ENCODE measurements around the gene TTC34.

Gene TTC34

DNA sequence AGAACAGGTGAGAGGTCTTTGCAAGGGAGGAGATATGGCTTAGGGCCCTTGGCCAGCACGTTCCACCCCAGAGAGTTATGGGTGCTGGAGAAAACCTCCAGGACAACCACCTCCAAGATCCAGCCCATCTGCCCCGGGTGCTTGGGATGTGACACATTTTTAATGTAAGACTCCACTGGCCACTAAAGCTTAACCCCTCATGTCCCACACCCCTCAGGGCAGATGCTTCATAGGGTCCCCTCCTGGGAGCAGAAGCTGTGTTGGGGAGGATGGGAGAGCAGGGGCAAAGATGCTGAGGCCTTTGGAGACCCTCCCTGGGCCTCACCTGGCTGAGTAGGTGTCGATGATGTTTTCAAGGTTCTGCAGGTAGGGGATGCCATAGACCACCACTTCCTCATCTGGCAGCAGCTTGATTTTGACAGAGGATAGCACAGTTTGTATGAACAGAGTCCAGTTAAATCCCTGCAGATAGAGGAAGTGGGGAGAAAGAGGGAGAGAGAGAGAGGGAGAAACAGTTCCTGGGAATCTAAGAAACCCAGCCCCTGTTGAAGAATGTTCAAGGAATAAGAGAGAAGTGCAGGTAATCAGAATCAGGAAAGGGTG lies 203.1 kb downstream of the TTC34 start:
- Histone ChIP-seq H3K9ac (ENCODE audit: low read depth, low read length, poor library complexity, severe bottlenecking) (no peak overlapping the region), H3K9me2 (replicated peaks; ENCODE audit: low read depth, low read length) (no peaks in the 10 kb centered on the region), H3K9me3 (ENCODE audit: insufficient read depth, low read depth, low read length) (peaks cover 4% of the 10 kb centered on the region; the same call in 1 of the 2 replicates), H4K20me1 (ENCODE audit: insufficient read depth, low read length, poor library complexity, severe bottlenecking) (no peaks in the 10 kb centered on the region), H3K4me3 (ENCODE audit: low read length, poor library complexity, severe bottlenecking) (no peak overlapping the region), H3K27me3 (ENCODE audit: insufficient read depth, low read length, poor library complexity, severe bottlenecking) (no peaks in the 10 kb centered on the region), H3F3A (ENCODE audit: low read depth) (no peaks in the 10 kb centered on the region), H3K4me2 (ENCODE audit: low read depth, low read length, poor library complexity, severe bottlenecking) (no peak overlapping the region), H3K4me1 (ENCODE audit: insufficient read depth, low read length, poor library complexity, severe bottlenecking) (no peaks in the 10 kb centered on the region), H3K36me3 (ENCODE audit: insufficient read depth, low read length) (no peaks in the 10 kb centered on the region), H2AFZ (ENCODE audit: low read length) (no peak overlapping the region), H3K79me2 (ENCODE audit: insufficient read depth, low read length) (no peaks in the 10 kb centered on the region)
- TF ChIP-seq, protein P1, sequence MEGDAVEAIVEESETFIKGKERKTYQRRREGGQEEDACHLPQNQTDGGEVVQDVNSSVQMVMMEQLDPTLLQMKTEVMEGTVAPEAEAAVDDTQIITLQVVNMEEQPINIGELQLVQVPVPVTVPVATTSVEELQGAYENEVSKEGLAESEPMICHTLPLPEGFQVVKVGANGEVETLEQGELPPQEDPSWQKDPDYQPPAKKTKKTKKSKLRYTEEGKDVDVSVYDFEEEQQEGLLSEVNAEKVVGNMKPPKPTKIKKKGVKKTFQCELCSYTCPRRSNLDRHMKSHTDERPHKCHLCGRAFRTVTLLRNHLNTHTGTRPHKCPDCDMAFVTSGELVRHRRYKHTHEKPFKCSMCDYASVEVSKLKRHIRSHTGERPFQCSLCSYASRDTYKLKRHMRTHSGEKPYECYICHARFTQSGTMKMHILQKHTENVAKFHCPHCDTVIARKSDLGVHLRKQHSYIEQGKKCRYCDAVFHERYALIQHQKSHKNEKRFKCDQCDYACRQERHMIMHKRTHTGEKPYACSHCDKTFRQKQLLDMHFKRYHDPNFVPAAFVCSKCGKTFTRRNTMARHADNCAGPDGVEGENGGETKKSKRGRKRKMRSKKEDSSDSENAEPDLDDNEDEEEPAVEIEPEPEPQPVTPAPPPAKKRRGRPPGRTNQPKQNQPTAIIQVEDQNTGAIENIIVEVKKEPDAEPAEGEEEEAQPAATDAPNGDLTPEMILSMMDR (conservative IDR thresholded peaks at IDR 0.05; ENCODE audit: low read length): no peak
- TF ChIP-seq EZH2phosphoT487 (IDR thresholded peaks at IDR 0.05; ENCODE audit: borderline replicate concordance): no peak

DNA sequence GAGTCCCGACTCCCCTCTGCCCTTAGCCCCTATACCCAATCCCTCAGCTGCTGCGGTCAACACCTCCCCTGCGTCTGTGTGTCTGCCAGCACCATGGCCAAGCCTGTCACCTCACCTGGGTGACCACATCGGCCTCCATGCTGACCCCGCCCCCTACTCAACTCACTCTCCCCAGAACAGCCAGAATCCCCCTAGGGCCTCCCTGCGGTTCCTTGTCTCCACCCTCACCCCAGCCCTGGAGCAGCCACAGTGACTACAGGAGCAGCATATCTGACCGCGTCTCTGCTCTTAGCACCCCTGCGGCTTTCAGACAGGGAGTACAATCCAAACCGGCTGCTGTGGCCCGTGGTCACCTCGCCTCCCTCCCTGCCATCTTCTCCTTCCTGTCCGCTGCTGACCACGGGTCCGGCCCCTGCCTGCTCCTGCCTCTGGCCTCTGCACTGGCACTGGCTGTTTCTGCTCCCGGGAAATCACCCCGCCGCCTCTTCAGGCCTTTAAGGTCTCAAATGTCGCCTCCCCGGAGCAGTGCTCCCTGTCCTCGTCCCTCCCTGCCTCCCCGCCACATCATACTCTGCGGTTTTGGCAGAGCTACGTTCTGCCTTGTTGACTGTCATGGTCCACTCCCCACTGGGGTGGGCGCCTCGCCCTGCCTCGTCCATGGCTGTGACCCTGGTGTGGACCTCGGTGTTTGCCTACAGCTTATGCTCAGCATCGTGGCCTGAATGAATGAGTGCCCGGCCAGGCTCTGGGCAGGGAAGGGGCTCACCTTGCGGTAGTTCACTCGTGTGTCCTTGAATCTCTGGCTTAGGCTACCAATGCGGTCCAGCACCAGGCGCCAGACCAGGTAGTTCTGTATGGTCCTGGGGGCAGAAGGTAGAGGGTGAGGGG lies 203.8 kb downstream of the TTC34 start:
- H3K9me3 ChIP-seq (ENCODE audit: insufficient read depth, low read depth, low read length): peaks cover 4% of the 10 kb centered on the region; the same call in 1 of the 2 replicates
- H3K79me2 ChIP-seq (ENCODE audit: insufficient read depth, low read length): no peaks in the 10 kb centered on the region
- no peaks in the 10 kb centered on the region for H3K36me3 ChIP-seq (ENCODE audit: insufficient read depth, low read length)
- no peaks in the 10 kb centered on the region for H3K27me3 ChIP-seq (ENCODE audit: insufficient read depth, low read length, poor library complexity, severe bottlenecking)
- TF ChIP-seq, protein P1 (conservative IDR thresholded peaks at IDR 0.05; ENCODE audit: low read length): no peak
- TF ChIP-seq EZH2phosphoT487 (IDR thresholded peaks at IDR 0.05; ENCODE audit: borderline replicate concordance): no peak
- H3K9ac ChIP-seq (ENCODE audit: low read depth, low read length, poor library complexity, severe bottlenecking): no peak overlapping the region
- H2AFZ ChIP-seq (ENCODE audit: low read length): no peak overlapping the region
- no peaks in the 10 kb centered on the region for H3F3A ChIP-seq (ENCODE audit: low read depth)
- no peaks in the 10 kb centered on the region for H3K9me2 ChIP-seq (replicated peaks; ENCODE audit: low read depth, low read length)
- H4K20me1 ChIP-seq (ENCODE audit: insufficient read depth, low read length, poor library complexity, severe bottlenecking): no peaks in the 10 kb centered on the region
- H3K4me2 ChIP-seq (ENCODE audit: low read depth, low read length, poor library complexity, severe bottlenecking): no peak overlapping the region
- H3K4me1 ChIP-seq (ENCODE audit: insufficient read depth, low read length, poor library complexity, severe bottlenecking): no peaks in the 10 kb centered on the region
- H3K4me3 ChIP-seq (ENCODE audit: low read length, poor library complexity, severe bottlenecking): no peak overlapping the region

DNA sequence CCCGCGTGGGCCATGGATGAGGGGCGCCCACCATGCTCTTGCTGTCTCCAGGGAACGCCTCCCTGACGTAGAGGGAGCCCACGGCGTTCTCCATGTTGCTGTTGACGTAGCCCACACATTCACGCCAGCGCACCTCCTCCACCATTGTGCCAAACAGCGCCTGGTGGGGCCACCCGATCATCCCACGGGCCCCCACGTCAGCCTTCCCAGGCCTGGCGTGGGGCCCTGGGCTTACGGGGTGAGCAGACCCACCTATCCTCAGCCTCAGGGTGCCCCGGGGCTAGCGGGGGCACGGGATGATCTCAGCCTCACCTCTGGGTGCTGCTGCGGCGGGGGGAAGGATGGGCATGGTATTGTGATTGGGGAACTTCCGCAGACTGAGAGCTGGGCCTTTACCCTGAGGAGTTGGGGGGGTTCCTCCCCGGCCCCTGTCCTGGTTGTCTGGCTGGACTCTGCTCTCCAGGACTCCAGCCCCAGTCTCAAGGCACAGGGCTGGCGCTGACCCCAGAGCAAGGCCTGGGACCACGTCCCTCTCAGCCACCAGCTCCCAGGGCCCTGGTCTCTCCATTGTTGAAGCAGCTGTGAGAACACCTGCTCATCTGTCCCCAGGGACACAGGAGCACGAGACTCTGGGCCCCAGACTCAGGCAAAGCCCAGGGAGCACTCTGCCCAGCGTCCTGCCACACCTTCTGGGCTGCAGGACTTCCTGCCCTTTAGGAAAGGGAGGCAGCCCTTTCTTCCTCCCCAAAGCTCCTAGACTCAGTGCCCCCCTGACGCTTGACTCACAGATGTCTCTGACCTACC lies 204.8 kb downstream of the TTC34 start:
- no peak overlapping the region for H3K4me2 ChIP-seq (ENCODE audit: low read depth, low read length, poor library complexity, severe bottlenecking)
- H3K27me3 ChIP-seq (ENCODE audit: insufficient read depth, low read length, poor library complexity, severe bottlenecking): no peaks in the 10 kb centered on the region
- H3K4me1 ChIP-seq (ENCODE audit: insufficient read depth, low read length, poor library complexity, severe bottlenecking): no peaks in the 10 kb centered on the region

More for the DNA sequence above, 204.8 kb downstream of the TTC34 start:
- Histone ChIP-seq H2AFZ (ENCODE audit: low read length) (no peak overlapping the region), H3K9me2 (replicated peaks; ENCODE audit: low read depth, low read length) (no peaks in the 10 kb centered on the region), H3F3A (ENCODE audit: low read depth) (no peaks in the 10 kb centered on the region), H3K36me3 (ENCODE audit: insufficient read depth, low read length) (no peaks in the 10 kb centered on the region), H3K9ac (ENCODE audit: low read depth, low read length, poor library complexity, severe bottlenecking) (no peak overlapping the region), H3K4me3 (ENCODE audit: low read length, poor library complexity, severe bottlenecking) (no peak overlapping the region), H3K79me2 (ENCODE audit: insufficient read depth, low read length) (no peaks in the 10 kb centered on the region), H3K9me3 (ENCODE audit: insufficient read depth, low read depth, low read length) (peaks cover 4% of the 10 kb centered on the region; the same call in 1 of the 2 replicates), H4K20me1 (ENCODE audit: insufficient read depth, low read length, poor library complexity, severe bottlenecking) (no peaks in the 10 kb centered on the region)
- TF ChIP-seq, protein P1 (conservative IDR thresholded peaks at IDR 0.05; ENCODE audit: low read length): no peak
- TF ChIP-seq EZH2phosphoT487 (IDR thresholded peaks at IDR 0.05; ENCODE audit: borderline replicate concordance): no peak

Measured in Loucy (cell line).